ENCODE results near the gene NFIL3.
"Not testable (repeated sequence)": the region's sequence is repeated elsewhere in the genome, so short reads cannot be mapped to it uniquely, and the experiment has no call there.

NFIL3 gene

GRCh38 chr9:91423785-91424402 is at the start of gene NFIL3:
Gene NFIL3, minus strand, starts transcription at chr9:91423832. Its CDS starts 13,098 bp downstream, at chr9:91410734.
- DNase-seq = peak; percentile 44

- not testable (repeated sequence) for DNase-seq
These were observed 47.9 kb upstream of the NFIL3 start for GRCh38 chr9:91471524-91471923.

GRCh38 chr9:91465420-91465819 is 41.8 kb upstream of the NFIL3 start:
- no peak for DNase-seq

- DNase-seq = no peak
These were observed 35.3 kb upstream of the NFIL3 start for GRCh38 chr9:91458906-91459305.

- DNase-seq = no peak
These were observed 29.2 kb upstream of the NFIL3 start for GRCh38 chr9:91452844-91453243.

- DNase-seq = no peak
These were observed 28.0 kb upstream of the NFIL3 start for GRCh38 chr9:91451431-91452270.

- no peak for DNase-seq
These were observed 21.5 kb upstream of the NFIL3 start for GRCh38 chr9:91445135-91445534.

- DNase-seq = no peak
These were observed 20.4 kb upstream of the NFIL3 start for GRCh38 chr9:91443994-91444392.

- no peak for DNase-seq
These were observed 19.8 kb upstream of the NFIL3 start for GRCh38 chr9:91443321-91443993.

GRCh38 chr9:91436841-91437240 is 13.2 kb upstream of the NFIL3 start:
- no peak for DNase-seq

GRCh38 chr9:91433180-91433579 is 9.5 kb upstream of the NFIL3 start:
- no peak for DNase-seq

GRCh38 chr9:91431485-91431884 is 7.9 kb upstream of the NFIL3 start:
- DNase-seq = no peak

- DNase-seq = no peak
These were observed 5.9 kb upstream of the NFIL3 start for GRCh38 chr9:91429501-91429900.

GRCh38 chr9:91428927-91429351 is 5.3 kb upstream of the NFIL3 start:
- DNase-seq = no peak

- DNase-seq = no peak
These were observed 4.8 kb upstream of the NFIL3 start for GRCh38 chr9:91428436-91428835.

GRCh38 chr9:91427873-91428272 is 4.2 kb upstream of the NFIL3 start:
- DNase-seq = no peak

- DNase-seq = no peak
These were observed 2.6 kb upstream of the NFIL3 start for GRCh38 chr9:91426123-91426745.

- no peak for DNase-seq
These were observed 1.6 kb upstream of the NFIL3 start for GRCh38 chr9:91425271-91425670.

- DNase-seq = peak; percentile 32
These were observed 958 bp upstream of the NFIL3 start for GRCh38 chr9:91424403-91425176.

- DNase-seq = peak; percentile 37
These were observed 597 bp downstream of the NFIL3 start for GRCh38 chr9:91422758-91423711.
